NCI-H82 (cell line): ENCODE measurements around the gene SNX10.

ENCODE experiments used
- DNase-seq: peaks from one replicate; lab custom pipeline; 2025; lab: John Stamatoyannopoulos, UW

SNX10 gene

GRCh38 chr7:26337232-26337865 lies 45.7 kb downstream of the SNX10 start:
- no peak for DNase-seq

GRCh38 chr7:26340476-26341018 lies 48.9 kb downstream of the SNX10 start:
- no peak for DNase-seq

GRCh38 chr7:26343320-26343832 lies 51.7 kb downstream of the SNX10 start:
- DNase-seq, result no peak

GRCh38 chr7:26343837-26344236 lies 52.2 kb downstream of the SNX10 start:
- no peak for DNase-seq

- no peak for DNase-seq
Observed at GRCh38 chr7:26345202-26345601, 53.5 kb downstream of the SNX10 start.

- DNase-seq, result no peak
Observed at GRCh38 chr7:26345837-26346236, 54.2 kb downstream of the SNX10 start.

- no peak for DNase-seq
Observed at GRCh38 chr7:26346611-26347203, 55.0 kb downstream of the SNX10 start.

- DNase-seq, result no peak
Observed at GRCh38 chr7:26348234-26348851, 56.7 kb downstream of the SNX10 start.

- no peak for DNase-seq
Observed at GRCh38 chr7:26349005-26349915, 57.6 kb downstream of the SNX10 start.

- DNase-seq, result no peak
Observed at GRCh38 chr7:26351171-26351570, 59.5 kb downstream of the SNX10 start.

GRCh38 chr7:26356229-26356628 lies 64.6 kb downstream of the SNX10 start:
- DNase-seq, result peak; percentile 83

- DNase-seq, result peak; percentile 34
Observed at GRCh38 chr7:26356929-26357798, 65.5 kb downstream of the SNX10 start.

GRCh38 chr7:26357799-26358151 lies 66.1 kb downstream of the SNX10 start:
- no peak for DNase-seq

- DNase-seq, result no peak
Observed at GRCh38 chr7:26360650-26361049, 69.0 kb downstream of the SNX10 start.

- no peak for DNase-seq
Observed at GRCh38 chr7:26361637-26362036, 70.0 kb downstream of the SNX10 start.

GRCh38 chr7:26363465-26363864 lies 71.8 kb downstream of the SNX10 start:
- DNase-seq, result no peak

- peak; percentile 88 for DNase-seq
Observed at GRCh38 chr7:26365077-26365900, 73.6 kb downstream of the SNX10 start.

- no peak for DNase-seq
Observed at GRCh38 chr7:26365901-26366275, 74.2 kb downstream of the SNX10 start.

GRCh38 chr7:26367219-26367711 lies 75.6 kb downstream of the SNX10 start:
- no peak for DNase-seq

- no peak for DNase-seq
Observed at GRCh38 chr7:26368542-26368941, 76.9 kb downstream of the SNX10 start.
